ENCODE results near the gene KHDRBS2.

The KHDRBS2 gene

DNA sequence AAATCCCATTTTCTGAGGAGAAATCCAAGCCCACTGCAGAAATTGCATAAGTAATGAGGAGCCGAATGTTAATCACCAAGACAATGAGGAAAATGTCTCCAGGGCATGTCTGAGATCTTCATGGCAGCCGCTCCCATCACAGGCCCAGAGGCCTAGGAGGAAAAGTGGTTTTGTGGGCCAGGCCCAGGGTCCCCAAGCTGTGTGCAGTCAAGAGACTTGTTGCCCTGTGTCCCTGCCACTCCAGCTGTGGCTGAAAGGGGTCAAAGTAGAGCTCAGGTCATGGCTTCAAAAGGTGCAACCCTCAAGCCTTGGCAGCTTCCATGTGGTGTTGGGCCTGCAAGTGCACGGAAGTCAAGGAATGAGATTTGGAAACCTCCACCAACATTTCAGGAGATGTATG, 276.6 kb downstream of the KHDRBS2 start:
- no peak for DNase-seq

DNA sequence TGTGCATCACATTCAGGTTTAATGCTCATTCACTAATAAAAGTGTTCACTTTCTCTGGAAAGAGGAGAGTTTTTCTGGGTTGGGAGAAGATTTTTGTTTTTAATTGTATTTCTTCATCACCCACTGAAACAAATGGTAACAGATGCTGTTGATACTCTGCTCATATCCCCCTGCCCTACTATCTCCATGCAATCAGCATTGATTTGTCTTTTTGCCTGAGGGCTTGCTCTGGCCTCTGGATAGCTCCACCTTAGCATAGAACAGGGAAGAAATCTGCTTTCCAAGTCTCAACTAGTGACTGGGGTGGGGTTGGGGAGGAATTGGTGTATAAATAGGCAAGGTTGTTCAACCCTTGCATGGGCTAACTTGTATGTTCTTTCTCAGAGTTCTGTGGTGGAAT, 296.4 kb downstream of the KHDRBS2 start:
- no peak for DNase-seq

- no peak for DNase-seq
These were observed 305.4 kb downstream of the KHDRBS2 start for GRCh38 chr6:61980622-61981021.

GRCh38 chr6:61977947-61978346, 308.1 kb downstream of the KHDRBS2 start:
- no peak for DNase-seq

DNA sequence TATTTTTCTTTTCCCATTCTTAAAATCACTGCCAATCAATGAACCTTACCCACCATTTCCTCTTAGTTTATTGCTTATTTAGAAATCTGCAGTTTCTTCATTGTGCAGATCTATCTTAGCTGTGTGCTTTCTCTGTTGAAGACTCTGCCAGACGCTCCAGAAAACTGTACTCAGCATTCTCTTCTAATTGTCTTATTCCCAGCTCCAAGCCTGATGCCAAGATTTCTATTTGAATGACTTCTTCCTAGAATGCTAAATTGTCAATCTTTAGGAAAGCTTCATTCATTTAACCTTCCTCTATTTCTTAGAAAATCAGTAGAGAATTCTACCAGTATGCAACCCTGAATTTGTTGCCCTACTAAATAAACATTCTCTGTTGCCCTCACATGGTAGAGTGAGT, 308.9 kb downstream of the KHDRBS2 start:
- no peak for DNase-seq

GRCh38 chr6:61959196-61959595, 326.8 kb downstream of the KHDRBS2 start:
- DNase-seq, result no peak

DNA sequence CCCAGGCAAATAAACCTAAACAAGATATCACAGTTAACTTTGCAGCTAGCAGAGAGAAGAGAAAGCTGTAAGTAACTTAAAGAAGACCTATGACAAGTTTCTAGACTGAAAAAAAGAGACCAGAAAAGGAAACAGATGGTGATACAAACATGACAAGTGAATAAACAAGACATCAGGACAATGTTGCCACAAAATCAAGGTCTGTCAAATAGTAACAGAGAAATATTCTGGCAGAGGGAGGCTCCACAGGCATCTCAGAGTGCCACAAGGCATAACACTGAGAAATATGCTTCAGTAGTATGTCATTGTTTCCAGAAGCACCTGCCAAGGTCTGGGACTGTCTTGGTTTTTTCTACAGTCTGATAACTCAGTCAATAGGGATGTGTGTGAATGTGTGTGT, 332.2 kb downstream of the KHDRBS2 start:
- DNase-seq, result no peak

DNA sequence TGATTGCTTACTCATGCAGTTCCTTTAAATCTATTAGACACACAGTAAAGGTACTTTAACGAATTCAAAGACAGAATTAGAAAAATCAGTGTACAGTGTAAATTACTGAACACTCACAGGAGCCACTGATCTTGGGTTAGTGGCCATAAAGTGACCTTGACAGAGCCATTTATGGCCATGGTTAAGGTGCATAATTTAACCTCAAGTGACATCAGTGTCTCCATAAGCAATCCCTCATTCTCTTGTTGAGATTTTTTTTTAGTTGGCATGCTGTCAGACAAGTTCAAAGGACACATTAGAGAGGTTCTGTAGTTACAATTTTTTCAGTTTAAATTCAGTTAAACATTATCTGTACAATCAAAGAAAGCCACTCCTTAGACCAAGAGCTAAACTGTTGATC, 334.4 kb downstream of the KHDRBS2 start:
- no peak for DNase-seq

DNA sequence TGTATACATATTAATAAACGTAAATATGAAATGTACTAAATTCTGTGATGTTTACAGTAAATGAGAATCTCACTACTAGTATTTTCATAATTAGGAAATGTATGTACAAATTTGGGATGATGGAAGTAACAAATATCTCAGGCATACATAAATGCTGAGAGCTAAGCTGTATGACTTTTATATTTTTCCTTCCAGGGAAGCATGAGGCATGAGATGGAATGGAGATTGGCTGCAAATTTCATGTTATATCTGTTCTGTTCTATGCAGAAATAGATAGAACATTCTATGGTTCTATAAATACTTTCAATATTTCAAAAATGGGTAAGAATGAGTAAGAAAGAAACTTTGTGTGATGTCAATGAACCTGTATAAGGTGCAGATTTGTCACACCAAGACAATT, 335.2 kb downstream of the KHDRBS2 start:
- no peak for DNase-seq

DNA sequence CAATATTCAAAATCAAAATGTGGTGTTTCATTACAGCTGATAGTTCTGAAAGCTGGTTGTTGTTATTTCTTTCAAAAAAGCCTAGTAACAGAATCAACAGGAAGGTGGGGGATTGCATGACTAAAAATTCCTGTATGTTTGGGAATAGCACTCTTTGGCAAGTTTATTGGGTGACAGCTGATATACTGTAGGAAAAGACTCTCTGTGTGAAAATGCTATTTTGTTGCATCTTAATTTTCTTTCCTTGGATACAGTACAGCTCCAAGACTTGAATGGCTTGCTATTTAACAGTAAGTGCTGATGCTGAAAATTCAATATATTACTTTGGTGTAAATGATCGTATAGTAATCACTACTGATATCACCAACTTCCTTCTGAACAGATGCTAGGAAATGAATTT, 336.1 kb downstream of the KHDRBS2 start:
- no peak for DNase-seq

DNA sequence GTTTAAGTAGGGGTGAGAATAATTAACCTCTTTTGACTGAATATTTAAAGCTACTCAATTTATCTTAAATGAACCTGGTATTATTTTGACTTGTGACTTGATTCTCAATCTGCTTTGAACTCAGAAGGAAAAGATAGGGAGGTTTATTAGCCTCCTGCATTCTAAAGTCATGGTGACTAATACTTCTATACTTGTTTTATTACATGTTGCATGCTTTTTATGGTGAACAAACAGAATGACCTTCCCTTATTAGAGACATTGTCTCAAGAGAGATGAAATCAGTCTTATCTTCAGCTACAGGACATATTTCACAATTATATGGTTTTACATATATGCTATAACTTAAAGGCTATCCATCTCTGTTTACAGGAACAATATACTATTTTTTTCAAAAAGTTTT, 336.9 kb downstream of the KHDRBS2 start:
- DNase-seq, result no peak

DNA sequence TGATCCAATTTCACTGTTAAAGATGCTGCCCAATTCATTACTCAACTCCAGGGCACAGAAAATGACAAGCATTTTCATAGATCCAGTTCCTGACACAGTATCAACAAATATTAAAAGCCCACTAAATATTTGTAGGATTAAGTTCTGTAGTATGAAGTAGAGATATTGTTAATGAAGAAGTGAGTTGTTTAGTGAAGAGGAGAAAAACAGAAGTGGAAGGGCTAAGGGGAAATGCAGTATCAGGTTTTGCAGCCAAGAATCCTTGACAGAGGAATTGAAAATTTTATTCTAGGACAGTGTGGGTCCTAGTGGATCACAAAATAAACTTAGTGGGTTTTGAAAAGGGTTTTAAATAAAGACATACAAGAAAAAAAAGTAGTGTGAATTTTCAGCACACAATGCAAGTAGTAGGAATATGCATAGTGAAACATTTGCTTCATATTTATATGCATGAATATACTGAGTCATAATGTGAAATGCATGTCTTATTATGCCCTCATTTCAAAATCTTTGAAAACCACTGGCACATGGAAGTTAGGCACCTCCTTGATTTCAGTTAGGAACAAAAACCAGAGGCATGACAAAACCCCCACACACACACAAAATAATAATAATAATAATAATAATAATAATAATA, 338.6 kb downstream of the KHDRBS2 start:
- DNase-seq, result no peak

DNA sequence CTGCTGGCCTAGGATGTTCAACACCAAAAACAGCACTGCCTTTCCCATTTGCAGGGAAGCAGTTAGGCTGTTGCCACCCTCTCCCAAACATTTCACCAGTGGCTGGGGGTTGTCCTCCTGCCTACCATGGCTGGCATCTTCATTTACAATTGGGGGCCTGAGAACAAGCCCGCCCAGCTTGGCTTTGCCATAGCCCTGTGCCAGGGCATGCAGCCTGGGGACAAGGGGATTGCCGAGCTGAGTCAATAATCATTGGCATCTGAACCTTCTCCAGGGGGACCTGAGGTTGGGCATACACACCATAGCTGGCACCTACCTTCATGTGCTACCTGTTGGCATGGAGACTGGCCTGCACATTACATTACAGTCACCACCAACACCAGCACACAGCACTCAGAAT, 345.1 kb downstream of the KHDRBS2 start:
- DNase-seq, result no peak

- no peak for DNase-seq
These were observed 350.7 kb downstream of the KHDRBS2 start for GRCh38 chr6:61935242-61935846.

GRCh38 chr6:61909486-61909885, 376.5 kb downstream of the KHDRBS2 start:
- no peak for DNase-seq

DNA sequence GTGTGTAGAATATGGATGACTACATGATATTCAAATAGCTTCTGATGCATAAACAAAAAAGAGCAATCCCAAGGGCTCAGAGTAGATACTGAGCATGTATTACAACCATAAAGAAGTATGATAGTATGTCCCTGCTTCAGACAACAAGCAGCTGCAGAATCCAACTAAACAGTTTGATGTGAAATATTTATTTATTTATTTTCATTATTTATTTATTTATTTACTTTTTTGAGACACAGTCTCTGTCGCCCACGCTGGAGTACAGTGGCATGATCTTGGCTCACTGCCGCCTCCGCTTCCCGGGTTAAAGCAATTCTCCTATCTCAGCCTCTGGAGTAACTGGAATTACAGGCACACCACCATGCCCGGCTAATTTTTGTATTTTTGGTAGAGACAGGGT, 384.3 kb downstream of the KHDRBS2 start:
- DNase-seq, result no peak

- no peak for DNase-seq
These were observed 391.5 kb downstream of the KHDRBS2 start for GRCh38 chr6:61894536-61894935.

- no peak for DNase-seq
These were observed 398.6 kb downstream of the KHDRBS2 start for GRCh38 chr6:61887423-61887822.

DNA sequence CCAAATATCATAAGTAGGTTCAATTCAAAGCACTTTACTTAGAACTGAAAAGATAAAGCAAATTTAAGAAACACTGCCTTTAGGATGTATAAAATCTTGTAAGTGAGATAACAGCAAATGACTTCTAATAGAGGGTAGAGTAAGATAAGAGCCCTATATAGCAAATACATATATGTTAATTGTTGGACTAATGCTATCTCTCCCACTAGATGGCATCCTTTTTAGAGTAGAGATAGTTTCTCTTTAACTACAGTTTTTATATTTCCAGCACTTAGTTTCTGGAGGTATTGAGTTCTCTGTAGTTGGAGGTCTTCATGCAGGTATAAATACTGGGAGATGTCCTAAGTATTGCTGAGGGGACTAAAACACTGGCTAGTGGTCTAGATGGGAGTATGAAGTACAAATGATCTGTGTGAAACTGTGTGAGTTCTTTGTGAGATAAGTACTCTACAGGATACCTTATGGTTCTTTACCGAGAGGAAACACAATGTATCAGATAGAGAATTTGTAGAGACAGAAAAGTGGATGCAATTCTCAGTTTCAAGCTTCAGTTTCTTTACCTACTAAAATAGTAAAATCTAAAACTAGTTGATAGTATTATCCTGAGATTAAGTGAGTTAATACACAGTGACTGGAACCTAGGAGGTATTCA, 399.3 kb downstream of the KHDRBS2 start:
- peak in 2 of 4 experiments; percentile 2 to 15 for DNase-seq

GRCh38 chr6:61869632-61870400, 416.2 kb downstream of the KHDRBS2 start:
- no peak for DNase-seq

DNA sequence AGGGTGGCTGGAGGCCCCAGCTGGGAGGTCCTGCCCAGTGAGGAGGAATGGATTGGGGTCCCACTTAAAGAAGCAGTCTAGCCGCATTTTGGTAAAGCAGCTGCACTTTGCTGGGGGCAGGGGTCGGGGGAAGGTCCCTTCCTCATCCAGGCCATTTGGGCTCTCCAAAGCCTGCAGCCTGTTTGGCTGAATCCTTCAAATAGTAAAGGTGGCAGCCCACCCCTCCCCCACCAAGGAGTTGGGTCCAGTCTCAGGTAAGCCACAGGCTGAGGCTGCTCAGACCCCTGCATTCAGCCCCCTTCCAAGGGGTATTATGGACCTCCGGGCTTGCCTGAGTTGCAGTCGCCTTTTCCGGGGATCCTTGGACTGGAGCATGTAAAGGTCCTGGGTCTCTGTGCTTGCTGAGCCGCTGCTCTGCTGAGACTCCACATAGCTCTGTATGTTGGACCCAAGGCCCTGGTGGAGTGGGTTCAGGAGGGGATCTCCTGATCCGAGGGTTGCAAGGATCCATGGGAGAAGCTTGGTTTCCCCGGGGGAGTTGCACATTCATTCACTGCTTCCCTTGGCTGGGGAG, 417.4 kb downstream of the KHDRBS2 start:
- no peak for DNase-seq

- no peak for DNase-seq
These were observed 418.4 kb downstream of the KHDRBS2 start for GRCh38 chr6:61867635-61868034.

GRCh38 chr6:61857541-61857940, 428.5 kb downstream of the KHDRBS2 start:
- no peak for DNase-seq
